GM12801 (cell line): ENCODE measurements around the gene KLHL2.

Source experiments
- CTCF ChIP-seq: IDR thresholded peaks from one replicate; pipeline ENCODE4 v1.5.1; 2011; ENCODE audit warnings: control low read depth; ENCODE audit not compliant: insufficient read length; ENCODE audit errors: extremely low read depth

KLHL2 gene

GRCh38 chr4:165351359-165352130 lies 144.2 kb downstream of the KLHL2 start:
- TF ChIP-seq CTCF, result no peak

GRCh38 chr4:165355900-165356300 lies 148.5 kb downstream of the KLHL2 start:
- no peak for TF ChIP-seq CTCF

GRCh38 chr4:165359506-165359905 lies 152.1 kb downstream of the KLHL2 start:
- no peak for TF ChIP-seq CTCF

GRCh38 chr4:165360041-165360695 lies 152.8 kb downstream of the KLHL2 start:
- TF ChIP-seq CTCF, result no peak

GRCh38 chr4:165360985-165361670 lies 153.8 kb downstream of the KLHL2 start:
- TF ChIP-seq CTCF, result no peak

- TF ChIP-seq CTCF, result no peak
Measured at GRCh38 chr4:165361810-165362209, 154.4 kb downstream of the KLHL2 start.

GRCh38 chr4:165364452-165365080 lies 157.2 kb downstream of the KLHL2 start:
- no peak for TF ChIP-seq CTCF
